GM12872 (cell line): ENCODE data around the gene RAD54L.

ENCODE experiments used
- CTCF ChIP-seq: IDR thresholded peaks from 3 replicates; pipeline ENCODE4 v1.5.1; 2011; ENCODE audit warnings: low read depth, mild to moderate bottlenecking, low read length, moderate library complexity; ENCODE audit not compliant: insufficient read depth

The RAD54L gene

GRCh38 chr1:46206399-46206798 lies 41.2 kb upstream of the RAD54L start:
- no peak for TF ChIP-seq CTCF

- no peak for TF ChIP-seq CTCF
Measured at GRCh38 chr1:46210561-46210960, 37.0 kb upstream of the RAD54L start.

GRCh38 chr1:46211051-46211450 lies 36.5 kb upstream of the RAD54L start:
- no peak for TF ChIP-seq CTCF

GRCh38 chr1:46215504-46215903 lies 32.1 kb upstream of the RAD54L start:
- no peak for TF ChIP-seq CTCF

GRCh38 chr1:46218443-46218842 lies 29.1 kb upstream of the RAD54L start:
- TF ChIP-seq CTCF = no peak

- no peak for TF ChIP-seq CTCF
Measured at GRCh38 chr1:46219551-46220520, 27.7 kb upstream of the RAD54L start.

GRCh38 chr1:46220808-46221207 lies 26.8 kb upstream of the RAD54L start:
- TF ChIP-seq CTCF = no peak
